Effector CD4-positive, alpha-beta T cell (primary cell): Measurements from ENCODE around the gene SLC34A1.

Experiments
- DNase-seq: peaks from one replicate; pipeline ENCODE4 v3.0.0-alpha.2; 2020

Gene SLC34A1

GRCh38 chr5:177389241-177390169 lies 5.3 kb downstream of the SLC34A1 start:
- peak; percentile 49 for DNase-seq

- DNase-seq, result peak; percentile 85
These were observed 6.4 kb downstream of the SLC34A1 start for GRCh38 chr5:177390363-177391300.

GRCh38 chr5:177392765-177393164 lies 8.5 kb downstream of the SLC34A1 start:
- no peak for DNase-seq

GRCh38 chr5:177393206-177393765 lies 9.1 kb downstream of the SLC34A1 start:
- no peak for DNase-seq

GRCh38 chr5:177393990-177394389 lies 9.8 kb downstream of the SLC34A1 start:
- DNase-seq, result no peak

- no peak for DNase-seq
These were observed 11.8 kb downstream of the SLC34A1 start for GRCh38 chr5:177396078-177396477.

GRCh38 chr5:177396807-177397206 lies 12.6 kb downstream of the SLC34A1 start:
- no peak for DNase-seq

- DNase-seq, result no peak
These were observed 13.7 kb downstream of the SLC34A1 start for GRCh38 chr5:177397875-177398390.

GRCh38 chr5:177399997-177400868 lies 16.0 kb downstream of the SLC34A1 start, which contains the start of gene PFN3:
PFN3 (minus strand) TSS chr5:177400661; CDS start chr5:177400576, 85 bp downstream.
- no peak for DNase-seq

GRCh38 chr5:177402271-177403043 lies 18.2 kb downstream of the SLC34A1 start:
- DNase-seq, result peak; percentile 43

- DNase-seq, result peak; percentile 45
These were observed 19.0 kb downstream of the SLC34A1 start for GRCh38 chr5:177403102-177403791.

GRCh38 chr5:177403792-177404640 lies 19.8 kb downstream of the SLC34A1 start:
- peak; percentile 77 for DNase-seq

- no peak for DNase-seq
These were observed 20.5 kb downstream of the SLC34A1 start for GRCh38 chr5:177404641-177405179.

GRCh38 chr5:177405312-177405711 lies 21.1 kb downstream of the SLC34A1 start:
- DNase-seq, result no peak

GRCh38 chr5:177405805-177406204 lies 21.6 kb downstream of the SLC34A1 start:
- no peak for DNase-seq

GRCh38 chr5:177409043-177409801 lies 25.0 kb downstream of the SLC34A1 start, which contains the start of gene F12:
F12 (minus strand) TSS chr5:177409564; CDS start chr5:177409527, 37 bp downstream.
- no peak for DNase-seq

GRCh38 chr5:177410575-177410974 lies 26.3 kb downstream of the SLC34A1 start:
- no peak for DNase-seq
